GM12891 (cell line): ENCODE measurements around the gene DOCK10.

ENCODE experiments used
- POLR2A ChIP-seq: IDR thresholded peaks from 2 replicates; pipeline ENCODE4 v1.6.1; 2011; ENCODE audit warnings: low read depth, low read length, control low read depth
- POLR2AphosphoS5 ChIP-seq: IDR thresholded peaks from 2 replicates; pipeline ENCODE4 v1.6.1; 2011; ENCODE audit warnings: low read depth, low read length, control low read depth

- TF ChIP-seq POLR2A (no peak), POLR2AphosphoS5 (no peak)
Observed at GRCh38 chr2:224833986-224834385, 208.3 kb downstream of the DOCK10 start.
